ENCODE data around the gene IL34. TPM values are rescaled to one million over a fixed set of nuclear protein-coding genes. Genes with fewer than 3 reads are reported as not detected.
A peak's percentile ranks its signal among the peaks of the same experiment; 100 is the strongest.

Gene IL34
- total RNA-seq, 4 donors from 2014 or later, result 0.38 to 1.3 (median 1.2) TPM

DNA sequence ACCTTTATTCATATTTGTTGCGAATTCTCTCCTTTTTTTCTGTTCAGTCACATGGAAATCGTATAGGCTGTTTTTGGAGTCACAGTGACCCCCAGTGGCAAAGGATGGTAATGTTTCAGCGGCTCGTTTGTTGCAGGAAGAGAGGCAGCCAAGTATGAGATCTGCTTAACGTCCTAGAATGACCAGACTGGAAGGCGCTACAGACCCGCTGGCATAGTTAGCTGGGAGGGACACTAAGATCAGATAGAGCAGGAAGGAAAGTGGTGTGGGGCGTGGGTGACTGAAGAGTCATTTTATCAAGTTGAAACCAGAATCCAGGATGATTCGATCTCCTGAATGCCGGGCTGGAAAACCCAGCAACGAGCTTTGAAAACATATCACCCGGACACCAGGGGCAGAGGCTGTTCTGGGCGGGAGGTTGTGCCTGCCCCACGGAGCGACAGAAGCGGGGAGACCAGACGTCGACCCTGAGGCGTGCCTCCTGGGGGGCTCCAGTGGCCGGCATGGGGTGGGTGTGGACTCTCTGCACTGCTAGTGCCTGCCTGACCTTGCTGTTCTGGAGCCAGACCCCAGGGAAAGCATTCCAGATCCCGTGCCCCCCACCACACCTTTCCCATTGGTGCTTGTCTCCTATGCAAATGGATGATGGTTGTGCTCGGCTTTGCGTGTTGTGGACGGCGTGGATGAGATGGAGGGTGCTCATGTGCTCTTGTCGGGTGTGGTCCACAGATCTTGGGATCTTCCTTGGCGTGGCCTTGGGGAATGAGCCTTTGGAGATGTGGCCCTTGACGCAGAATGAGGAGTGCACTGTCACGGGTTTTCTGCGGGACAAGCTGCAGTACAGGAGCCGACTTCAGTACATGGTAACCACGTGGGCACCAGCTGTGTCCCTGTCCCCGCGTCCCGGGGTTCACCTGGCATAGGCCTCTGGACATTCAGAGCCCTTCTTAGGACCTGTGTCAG is 7.7 kb downstream of the IL34 start:
- ATAC-seq (ENCODE audit: low FRiP score), result peak; percentile 81

DNA sequence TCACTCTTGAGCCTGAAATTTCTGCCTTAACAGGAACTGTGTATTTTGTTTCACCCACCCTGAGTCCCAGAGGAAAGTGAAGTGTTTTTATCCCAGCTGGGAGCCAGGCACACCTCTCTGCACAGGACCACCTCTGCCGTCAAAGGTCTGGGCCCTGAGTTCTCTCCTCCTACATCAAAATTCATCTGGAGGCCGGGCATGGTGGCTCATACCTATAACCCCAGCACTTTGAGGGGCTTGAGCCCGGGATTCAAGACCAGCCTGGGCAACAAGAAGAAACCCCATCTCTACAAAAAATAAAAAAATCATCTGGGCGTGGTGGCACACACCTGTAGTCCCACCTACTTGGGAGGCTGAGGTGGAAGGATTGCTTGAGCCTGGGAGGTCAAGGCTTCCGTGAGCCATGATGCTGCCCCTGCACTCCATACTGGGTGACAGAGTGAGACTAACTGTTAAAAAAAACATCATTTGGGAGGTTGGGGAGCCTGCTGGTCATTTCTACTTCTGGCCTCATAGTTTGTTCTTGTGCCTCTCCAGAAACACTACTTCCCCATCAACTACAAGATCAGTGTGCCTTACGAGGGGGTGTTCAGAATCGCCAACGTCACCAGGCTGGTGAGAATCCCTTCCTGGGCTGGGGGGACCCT is 9.8 kb downstream of the IL34 start:
- no peak for TF ChIP-seq CTCF (IDR thresholded peaks at IDR 0.05)
- ATAC-seq (ENCODE audit: low FRiP score) (no peak), DNase-seq (ENCODE audit: low spot score) (no peak)

More for the DNA sequence above, 7.7 kb downstream of the IL34 start:
- peak in 2 of 3 donors; percentile 86 to 87 for TF ChIP-seq CTCF (IDR thresholded peaks at IDR 0.05)
- DNase-seq (ENCODE audit: low spot score), result peak; percentile 70

GRCh38 chr16:70656712-70657263 is 10.4 kb downstream of the IL34 start:
- ATAC-seq (ENCODE audit: low FRiP score) (no peak), DNase-seq (ENCODE audit: low spot score) (no peak)
- TF ChIP-seq CTCF (IDR thresholded peaks at IDR 0.05), result no peak

DNA sequence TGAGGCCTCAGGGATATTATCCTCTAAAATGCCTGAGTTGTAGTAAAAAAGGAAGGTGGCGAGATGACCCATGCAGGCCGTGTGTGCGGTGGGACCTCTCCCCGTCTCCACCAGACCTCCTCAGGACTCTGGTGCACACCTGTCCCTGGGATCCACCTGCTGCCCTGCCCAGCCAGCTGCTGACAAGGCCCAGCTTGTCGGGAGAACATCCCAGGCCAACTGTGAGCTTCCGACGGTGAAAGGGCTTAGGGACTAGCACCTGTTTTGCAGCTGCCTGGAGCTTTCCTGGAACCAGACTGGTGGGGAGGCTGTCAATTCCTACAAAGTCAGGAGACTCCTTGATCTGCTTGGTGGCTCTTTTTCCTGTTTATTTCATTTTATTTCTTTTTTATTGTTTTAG is 11.6 kb downstream of the IL34 start:
- no peak for DNase-seq (ENCODE audit: low spot score)
- TF ChIP-seq CTCF (IDR thresholded peaks at IDR 0.05), result no peak
- ATAC-seq (ENCODE audit: low FRiP score), result no peak

DNA sequence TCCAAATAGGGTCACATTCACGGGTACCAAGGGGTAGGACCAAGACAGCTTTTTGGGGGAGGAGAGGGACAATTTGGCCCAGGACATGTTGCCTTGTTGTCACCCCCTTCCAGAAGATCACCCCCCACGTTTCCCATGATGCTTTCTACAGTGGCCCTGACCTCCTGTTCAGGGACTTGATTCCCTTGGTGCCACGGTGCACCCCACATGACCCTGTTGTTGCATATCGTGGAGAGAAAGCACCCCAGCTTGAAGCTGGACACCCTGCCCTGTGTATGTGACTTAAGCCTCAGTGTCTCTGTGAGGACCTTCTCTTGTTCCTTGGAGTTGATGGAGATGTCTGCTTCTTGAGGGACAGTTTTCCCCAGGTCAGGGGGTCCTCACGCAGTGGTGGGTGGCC is 12.6 kb downstream of the IL34 start:
- no peak for TF ChIP-seq CTCF (IDR thresholded peaks at IDR 0.05)
- ATAC-seq (ENCODE audit: low FRiP score), result no peak
- no peak for DNase-seq (ENCODE audit: low spot score)

- DNase-seq (ENCODE audit: low spot score) (no peak), ATAC-seq (ENCODE audit: low FRiP score) (no peak)
- no peak for TF ChIP-seq CTCF (IDR thresholded peaks at IDR 0.05)
Observed at GRCh38 chr16:70659546-70659945, 13.2 kb downstream of the IL34 start.
